ENCODE measurements around the gene CACNA1C.
A peak's percentile ranks its signal among the peaks of the same experiment; 100 is the strongest.
"Not testable (repeated sequence)": the region's sequence is repeated elsewhere in the genome, so short reads cannot be mapped to it uniquely, and the experiment has no call there.

The CACNA1C gene

DNA sequence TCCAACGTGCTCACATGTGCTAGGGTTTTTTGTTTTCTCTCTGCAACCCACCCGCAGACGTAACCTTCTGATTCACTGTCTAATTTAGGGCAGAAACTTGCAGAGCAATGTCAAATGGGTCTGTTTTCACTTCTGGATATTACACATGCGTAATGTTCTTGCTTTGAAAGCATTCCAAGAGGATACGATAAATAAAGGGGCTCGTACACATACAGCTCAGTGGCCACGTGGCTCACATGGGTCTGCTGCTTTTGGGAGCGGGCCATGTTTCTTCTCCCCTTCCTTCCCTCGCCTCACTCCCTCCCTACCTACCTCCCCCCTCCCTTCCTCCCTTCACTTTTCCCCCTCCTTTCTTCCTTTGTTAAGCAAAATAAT lies 23.4 kb downstream of the CACNA1C start:
- DNase-seq (ENCODE audit: low spot score) = no peak

DNA sequence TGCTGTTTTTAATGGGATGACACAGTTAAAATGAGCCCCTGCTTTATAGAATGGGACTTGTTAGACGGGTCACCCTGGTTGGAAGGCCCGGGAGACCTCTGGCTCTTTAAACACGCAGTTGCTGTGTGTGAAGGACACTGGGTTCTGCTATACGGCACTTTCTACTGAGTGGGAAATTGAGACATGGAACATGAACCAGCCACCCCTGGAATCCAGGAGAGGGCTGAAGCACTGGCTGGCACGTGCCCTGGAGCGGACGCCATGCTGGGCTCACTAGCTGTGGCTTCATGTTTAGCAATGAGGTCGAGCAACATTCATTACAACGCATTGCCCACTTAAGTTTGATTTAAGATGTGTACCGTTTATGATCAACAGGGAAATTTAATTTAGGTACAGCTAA lies 23.9 kb downstream of the CACNA1C start:
- DNase-seq (ENCODE audit: low spot score) = no peak

DNA sequence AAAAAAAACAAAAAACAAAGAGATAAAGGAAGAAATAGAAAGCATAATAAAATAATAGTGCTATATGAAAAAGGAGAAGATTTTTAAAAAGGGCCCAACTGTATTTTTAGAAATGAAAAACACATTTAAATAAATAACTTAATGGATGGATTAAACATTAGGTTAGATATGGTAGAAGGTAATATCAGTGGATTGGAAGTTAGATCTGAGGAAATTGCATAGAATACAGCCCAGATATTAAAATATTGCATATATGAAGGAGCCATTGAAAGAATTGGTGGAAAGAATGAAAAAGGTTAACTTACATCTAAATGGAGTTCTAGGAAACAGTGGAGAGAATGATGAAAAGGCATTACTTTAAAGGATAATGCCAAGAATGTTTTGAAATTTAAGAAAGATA lies 27.8 kb downstream of the CACNA1C start:
- DNase-seq (ENCODE audit: low spot score) = no peak

DNA sequence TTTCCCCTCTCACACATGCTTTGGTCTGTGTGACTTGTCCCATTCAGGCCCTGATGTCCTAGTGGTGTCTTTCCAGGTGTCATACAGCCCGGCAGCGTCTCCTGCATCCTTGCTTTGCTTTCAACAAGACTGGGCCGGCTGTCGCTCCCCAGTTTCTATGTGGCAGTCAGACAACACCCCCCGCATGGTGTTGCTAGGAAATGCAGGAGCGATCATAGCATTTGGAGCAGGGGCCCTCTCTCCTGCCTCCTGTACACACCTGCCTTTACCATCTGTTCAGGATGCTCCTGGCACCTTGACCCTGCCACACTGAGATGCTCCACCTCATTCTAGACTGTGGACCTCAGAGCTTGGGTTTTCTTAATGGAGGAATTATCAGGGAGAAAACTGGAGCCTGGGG lies 29.5 kb downstream of the CACNA1C start:
- no peak for DNase-seq (ENCODE audit: low spot score)

DNA sequence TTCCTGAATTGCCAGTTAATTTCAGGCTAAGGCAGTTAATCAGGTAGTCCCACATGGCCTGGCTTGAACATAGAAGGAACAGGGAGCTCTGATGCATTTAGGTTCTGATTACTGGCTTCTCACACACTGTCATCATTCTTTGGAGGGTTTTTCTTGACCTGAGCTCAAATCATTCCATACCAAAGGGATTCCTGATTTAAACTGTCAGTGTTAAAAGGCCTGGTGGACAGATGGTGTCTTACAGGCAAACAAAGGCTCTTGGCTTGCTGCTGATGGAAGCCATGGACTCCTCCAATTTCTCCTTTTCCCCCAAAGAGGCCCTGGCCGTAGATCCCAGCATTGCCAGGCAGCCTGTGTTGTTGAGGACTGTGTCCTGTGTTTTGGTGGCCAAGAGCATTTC lies 30.2 kb downstream of the CACNA1C start:
- DNase-seq (ENCODE audit: low spot score) = no peak

DNA sequence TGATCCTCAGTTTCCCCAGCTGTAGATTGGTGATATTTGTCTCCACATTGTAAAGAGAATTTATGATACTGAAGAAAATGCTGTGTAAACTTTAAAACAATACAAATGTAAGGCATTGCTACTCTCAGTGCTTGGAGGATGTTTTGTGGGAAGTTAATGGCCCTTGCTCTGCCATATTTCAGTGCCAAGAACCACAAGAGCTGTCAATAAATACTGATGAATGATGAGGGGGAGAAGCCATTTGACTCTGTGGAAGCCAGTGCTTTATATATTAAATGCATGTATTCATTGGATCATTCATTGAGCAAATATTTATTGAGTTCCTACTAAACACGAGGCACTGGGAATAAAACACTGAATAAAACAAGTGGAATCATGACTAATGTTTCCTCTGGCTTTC lies 30.8 kb downstream of the CACNA1C start:
- no peak for DNase-seq (ENCODE audit: low spot score)

DNA sequence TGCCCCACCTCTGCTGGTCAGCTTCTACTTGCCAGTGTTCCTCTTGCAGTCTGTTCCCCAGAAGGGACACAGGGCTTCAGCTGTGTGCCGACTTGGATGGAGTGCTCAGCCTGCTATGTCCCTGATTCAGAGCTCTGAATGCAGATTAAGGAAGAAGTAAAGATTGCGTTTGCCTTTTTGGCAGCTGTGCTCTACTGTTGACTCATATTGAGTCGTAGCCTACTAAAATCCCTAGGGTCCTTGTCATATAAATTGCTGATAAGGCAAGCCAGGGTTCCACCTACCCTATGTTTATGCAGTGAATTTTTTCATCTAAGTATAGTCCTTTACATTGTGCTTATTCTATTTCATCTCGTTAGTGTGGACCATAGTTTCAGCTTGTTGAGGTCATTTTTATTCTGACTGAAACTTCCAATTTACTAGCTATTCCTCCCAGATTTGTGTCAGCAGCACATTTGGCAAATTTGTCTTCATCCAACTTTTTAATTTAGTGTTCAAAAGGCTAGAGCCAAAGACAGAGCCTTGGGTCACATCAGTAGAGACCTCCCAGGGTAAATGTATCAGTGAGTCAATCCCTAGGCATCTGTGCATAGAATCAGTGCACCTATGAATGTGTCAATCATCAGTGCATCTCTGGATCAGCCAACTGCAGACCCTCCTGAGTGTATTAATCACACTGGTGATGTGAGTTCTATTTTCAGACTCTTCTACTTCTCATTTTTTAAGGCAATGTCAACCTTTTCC lies 31.9 kb downstream of the CACNA1C start:
- DNase-seq (ENCODE audit: low spot score) = peak; percentile 67

DNA sequence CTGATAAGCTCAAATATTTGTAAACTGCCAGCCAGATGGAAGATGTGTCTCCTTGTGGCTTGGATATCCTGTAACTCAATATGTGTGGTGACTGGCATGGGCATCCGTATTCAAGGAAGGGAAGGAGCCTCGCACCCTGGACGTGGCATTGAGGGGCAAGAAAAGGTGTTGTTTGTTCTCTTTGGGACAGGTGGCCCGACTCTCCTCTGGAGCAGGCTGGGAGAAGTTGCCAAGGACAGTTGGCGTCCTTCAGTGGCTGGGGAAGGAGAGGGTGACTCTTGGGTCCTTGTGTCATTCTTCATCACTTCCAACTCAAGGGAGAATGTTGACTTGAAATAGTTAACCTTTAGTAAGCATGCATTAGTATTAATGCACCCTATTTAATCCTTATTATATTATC lies 39.6 kb downstream of the CACNA1C start:
- no peak for DNase-seq (ENCODE audit: low spot score)

DNA sequence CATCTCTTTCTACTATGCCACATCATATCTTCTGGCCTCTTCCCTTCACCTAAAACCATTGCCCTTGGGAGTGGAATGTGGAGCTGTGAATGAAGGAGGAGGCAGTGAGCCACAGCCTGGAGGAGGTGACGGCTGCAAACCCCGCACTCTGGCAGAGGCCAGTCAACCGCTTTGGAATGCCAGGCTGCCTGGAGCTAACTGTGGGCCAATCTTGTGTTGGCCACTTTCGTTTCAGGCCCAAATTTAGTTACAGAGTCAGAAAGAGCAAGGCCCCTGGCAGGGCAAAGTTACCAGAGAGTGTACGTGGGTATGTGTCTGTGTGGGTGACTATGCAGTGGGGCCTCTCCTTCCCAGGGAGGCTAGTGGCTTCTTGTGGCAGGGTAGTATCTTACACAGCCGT lies 40.1 kb downstream of the CACNA1C start:
- DNase-seq (ENCODE audit: low spot score) = peak; percentile 89

DNA sequence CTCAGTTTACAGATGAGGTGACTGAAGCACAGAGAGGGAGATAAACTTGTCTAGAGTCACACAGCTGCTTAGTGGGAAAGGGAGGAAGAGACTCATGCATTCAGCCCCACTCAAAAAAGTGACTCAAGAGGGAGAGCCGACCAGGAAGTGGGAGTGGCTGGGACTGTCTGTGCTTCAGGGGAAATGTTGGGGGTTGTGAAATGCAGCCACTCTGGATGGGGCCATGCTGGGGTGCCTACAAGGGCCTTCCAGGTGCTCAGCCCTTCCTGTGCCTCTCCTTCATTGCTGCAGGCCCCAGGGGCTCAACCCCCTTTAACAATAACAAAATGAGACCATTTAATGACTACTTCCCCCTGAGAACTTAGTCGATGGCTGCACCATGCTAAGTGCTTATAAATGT lies 41.8 kb downstream of the CACNA1C start:
- peak; percentile 65 for DNase-seq (ENCODE audit: low spot score)

DNA sequence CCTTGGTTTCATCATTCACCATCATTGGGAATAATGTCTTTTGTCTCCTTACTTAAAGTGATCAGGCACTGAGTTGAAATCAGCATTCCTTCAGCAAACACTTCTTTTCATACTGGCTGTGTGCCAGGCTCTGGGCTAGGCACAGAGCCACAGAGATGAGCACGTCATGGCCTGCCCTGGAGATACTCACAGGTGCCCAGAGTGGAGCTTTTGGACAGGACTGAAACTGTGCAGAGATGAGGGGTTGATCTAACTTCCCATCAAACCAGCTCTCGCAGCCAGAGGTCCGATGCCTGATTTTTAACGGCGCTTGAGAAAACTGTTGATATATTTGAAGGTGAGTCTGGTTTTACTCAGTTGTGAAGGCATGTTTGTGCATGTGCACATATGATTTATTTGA lies 43.1 kb downstream of the CACNA1C start:
- DNase-seq (ENCODE audit: low spot score) = no peak

DNA sequence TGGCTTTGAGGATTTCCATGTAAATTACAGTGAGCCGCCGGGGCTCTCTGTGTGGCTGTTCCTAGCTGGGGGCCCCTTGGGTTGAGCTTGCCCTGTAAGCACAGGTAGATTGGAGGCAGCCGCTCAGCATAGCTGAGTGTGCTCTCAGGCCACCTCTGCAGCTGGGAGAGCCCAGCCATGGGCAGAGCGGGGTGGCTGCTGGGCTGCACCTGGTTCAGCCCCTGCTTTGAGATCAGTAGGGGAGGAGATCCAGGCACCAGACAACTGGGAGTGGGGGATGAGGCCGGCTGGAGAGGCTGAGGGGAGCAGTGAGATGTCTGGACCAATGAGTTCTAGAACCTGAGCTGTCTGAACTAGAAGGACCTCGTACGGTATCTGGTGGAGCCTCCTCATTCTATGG lies 44.8 kb downstream of the CACNA1C start:
- no peak for DNase-seq (ENCODE audit: low spot score)

DNA sequence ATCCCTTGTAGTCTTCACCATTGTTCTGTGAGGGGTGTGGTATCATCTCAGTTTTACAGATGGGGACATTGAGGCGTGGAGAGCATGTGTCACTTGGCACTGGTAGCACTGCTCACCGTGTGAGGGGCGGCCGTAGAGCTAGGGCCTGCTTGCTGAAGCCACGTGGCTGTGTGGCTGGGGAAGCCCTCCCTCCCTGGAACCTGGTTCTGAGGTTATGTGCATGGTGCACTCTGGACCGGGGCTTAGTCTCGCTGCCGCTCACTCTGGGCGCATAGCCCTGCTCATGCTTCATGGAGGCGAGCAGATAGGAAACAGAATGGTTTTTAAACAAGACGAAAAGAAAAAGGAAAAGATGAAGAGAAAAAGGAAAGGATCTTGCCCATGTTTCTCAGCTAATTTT lies 46.1 kb downstream of the CACNA1C start:
- DNase-seq (ENCODE audit: low spot score) = no peak

DNA sequence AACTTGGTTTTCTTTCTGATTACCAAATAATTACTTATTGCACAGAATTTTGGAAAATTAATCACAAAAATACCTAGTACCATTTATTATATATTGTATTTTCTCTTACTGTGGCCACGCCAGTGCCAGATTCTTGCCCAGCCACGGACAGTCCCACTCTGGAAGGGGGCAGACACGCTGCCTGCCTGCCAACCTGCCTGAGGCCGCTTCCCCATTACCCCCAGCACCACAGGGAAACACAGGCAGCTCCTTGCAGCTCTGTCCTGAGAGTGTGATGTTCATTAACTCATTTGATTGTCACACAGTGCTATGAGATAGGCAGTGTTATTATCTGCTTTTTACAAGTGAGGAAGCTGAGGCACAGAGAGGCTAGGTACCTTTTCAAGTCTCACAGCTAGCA lies 46.8 kb downstream of the CACNA1C start:
- DNase-seq (ENCODE audit: low spot score) = no peak

DNA sequence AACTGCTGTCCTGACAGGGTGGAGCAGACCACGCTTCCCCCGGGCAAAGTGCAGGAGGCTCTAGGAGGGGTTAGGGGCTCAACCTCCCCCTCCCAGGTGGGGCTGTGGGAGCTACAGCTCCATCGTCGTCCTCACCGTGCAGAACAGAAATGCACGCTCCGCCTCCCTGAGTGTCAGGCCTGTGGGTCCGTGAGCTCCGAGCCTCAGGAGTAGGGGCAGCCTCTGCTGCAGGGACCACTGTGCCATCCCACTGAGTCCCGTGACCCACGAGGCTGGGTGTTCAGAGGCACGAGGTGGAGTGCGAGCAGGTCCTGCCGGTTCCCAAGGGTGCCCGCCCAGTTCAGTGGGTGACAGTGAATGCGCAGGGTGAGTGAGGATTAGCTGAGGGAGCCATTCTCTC lies 48.6 kb downstream of the CACNA1C start:
- DNase-seq (ENCODE audit: low spot score) = no peak

DNA sequence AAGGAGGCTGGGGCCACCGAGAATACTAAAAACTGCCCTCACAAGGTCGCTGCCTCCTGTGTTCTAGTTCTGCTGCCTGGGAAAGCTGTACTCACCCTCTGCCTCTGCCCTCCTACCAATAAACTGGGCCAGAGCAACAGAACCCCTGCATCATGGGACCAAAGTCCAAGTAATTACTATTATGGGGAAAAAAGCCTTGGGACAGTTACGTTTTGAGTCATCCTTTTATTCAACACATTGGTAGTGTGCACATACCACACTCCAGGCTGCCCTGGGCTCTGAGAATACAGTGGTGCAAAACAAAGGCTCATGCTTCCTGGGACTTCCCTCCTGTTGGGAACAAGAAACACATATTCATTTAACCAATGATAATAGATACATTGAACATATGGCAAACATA lies 49.0 kb downstream of the CACNA1C start:
- DNase-seq (ENCODE audit: low spot score) = peak; percentile 58

DNA sequence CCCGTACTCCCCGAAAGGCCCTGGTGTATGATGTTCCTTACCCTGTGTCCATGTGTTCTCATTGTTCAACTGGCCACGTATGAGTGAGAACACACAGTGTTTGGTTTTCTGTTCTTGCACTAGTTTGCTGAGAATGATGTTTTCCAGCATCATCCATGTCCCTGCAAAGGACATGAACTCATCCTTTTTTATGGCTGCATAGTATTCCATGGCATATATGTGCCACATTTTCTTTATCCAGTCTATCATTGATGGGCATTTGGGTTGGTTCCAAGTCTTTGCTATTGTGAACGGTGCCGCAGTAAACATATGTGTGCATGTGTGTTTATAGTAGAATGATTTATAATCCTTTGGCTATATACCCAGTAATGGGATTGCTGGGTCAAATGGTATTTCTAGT lies 49.9 kb downstream of the CACNA1C start:
- DNase-seq (ENCODE audit: low spot score) = not testable (repeated sequence)

DNA sequence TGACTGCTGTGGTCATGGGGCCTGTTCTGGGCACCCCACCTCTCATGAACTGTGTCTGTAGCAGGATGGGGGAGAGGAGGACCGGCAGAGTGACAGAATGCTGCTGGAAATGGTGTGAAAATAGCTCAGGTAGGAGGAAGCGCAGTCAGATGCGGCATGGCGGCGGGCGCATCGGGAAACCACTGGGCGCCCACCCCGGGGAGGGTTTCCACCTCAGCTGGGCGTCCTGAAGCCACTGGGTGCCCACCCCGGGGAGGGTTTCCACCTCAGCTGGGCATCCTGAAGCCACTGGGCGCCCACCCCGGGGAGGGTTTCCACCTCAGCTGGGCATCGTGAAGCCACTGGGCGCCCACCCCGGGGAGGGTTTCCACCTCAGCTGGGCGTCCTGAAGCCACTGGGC lies 52.6 kb downstream of the CACNA1C start:
- not testable (repeated sequence) for DNase-seq (ENCODE audit: low spot score)

DNA sequence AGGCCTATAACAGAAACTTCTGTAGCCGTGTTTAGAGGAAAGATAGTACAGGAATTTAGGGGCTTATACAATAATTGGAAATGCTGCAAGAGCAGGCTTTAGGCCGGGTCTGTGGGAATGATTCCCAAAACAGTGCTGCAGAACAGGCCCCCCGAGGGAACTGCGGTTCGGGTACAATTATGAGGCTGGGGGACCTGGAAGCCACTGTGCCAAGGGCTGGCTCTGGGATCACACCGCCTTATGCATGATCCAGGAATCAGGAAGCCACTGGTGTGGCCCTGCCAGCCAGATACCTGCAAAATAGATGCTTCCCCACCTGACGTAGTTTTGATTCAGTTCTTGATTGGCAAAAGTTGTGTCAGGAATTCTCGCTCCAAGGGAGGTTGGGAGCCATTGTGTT lies 55.4 kb downstream of the CACNA1C start:
- no peak for DNase-seq (ENCODE audit: low spot score)

DNA sequence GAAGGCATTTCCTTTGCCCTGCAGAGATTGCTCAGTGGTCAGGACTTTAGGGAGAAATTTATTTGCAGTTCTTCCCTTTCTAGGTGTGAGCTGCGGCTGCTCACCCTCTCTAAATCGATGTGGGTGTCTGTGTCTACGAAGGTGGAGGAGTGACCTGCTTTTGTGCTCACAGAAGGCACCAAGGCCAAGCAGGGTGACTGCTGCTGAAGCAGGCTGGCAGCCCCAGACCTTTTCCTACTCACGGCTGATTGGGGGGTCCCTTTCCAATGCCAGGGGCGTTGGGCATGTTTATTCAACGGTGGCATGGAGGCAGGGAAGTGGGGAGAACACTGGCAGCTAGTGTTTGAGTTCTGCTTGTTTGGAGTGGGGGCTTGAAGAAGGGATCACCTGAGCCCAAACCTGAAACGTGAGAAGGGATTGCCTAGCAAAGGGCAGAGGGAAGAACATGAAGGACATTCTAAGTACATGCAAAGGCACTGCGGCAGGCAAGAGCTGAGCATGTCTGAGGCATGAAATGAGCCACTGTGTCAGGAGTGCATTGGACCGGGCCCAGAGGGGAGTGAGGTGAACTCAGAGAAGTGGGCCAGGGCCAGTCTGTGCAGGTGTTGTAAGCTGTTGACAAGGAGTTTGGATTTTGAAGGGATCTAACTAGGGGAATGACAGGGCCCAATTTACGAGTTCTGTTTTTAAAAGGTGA lies 56.3 kb downstream of the CACNA1C start:
- DNase-seq (ENCODE audit: low spot score) = no peak

DNA sequence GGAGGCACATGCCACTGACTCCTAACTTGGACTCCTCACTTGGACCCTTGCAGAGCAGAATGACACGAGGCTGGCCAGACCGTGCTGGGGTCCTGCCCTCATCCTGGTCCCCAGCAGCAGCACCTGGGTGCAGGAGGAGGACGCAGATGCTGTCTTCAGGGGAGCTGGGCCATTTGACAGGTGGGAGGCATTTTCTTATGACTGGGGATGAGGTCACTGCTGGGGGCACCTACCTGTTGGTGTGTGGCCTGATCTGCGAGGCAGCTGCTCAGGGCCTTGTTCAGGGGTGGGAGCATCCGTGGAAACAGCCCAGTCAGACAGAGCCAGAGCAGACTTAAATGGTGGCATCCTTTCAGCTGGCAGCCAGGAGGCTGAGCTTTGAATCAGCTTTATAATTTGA lies 57.3 kb downstream of the CACNA1C start:
- no peak for DNase-seq (ENCODE audit: low spot score)

DNA sequence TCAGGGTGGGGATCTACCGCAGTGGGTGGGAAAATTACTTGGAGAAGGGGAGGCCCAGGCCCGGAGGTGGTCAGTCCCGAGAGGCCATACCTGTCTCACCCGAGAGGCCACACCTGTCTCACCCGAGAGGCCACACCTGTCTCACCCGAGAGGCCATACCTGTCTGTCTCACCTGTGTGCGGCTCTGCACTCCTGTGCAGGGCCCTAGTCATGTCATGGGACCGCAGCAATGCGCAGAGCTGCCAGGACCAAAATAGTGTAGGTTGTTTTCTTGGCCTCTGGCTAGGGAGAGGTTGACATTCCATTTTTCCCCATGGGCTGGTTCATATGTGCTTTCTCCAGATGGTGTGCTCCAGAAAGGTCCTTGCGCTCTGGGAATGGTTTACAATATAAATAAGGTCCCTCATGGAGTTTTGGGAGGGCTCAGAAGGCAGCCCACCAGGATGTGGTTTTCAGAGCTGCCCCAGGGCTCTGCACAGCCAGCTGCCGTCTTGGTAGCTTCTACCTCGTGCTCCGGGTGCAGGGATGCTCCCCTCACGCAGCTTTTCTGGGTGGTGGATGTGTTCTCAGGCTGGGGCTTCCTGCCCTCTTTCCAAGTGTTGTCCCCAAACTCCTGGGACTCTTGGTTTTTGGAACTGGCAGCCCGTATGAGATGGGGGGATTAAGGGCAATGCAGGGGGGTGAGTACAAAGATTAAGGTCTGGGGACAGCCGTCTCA lies 58.2 kb downstream of the CACNA1C start:
- no peak for DNase-seq (ENCODE audit: low spot score)

DNA sequence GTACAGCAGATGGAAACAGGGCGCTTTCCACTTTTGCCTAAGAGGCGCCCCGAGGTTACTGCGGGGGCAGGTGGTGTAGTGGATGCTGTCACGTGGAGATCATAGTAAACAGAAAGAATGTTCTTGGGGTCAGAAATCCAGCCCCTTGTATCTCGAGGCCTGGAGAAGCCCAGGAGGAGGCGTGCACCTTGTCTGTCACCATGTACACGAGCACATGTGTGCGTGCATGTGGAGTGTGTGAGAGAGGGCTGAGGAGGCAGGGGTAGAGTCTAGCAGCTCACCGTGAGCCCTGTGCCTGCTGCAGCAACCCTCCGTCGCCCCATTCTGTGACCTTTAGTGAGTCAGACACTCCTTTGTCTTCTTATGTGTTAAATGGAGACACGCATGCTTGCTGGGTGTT lies 59.0 kb downstream of the CACNA1C start:
- DNase-seq (ENCODE audit: low spot score) = no peak
